Lung (tissue), 12 donors: ENCODE measurements around the gene PIWIL1. TPM values are rescaled to one million over a fixed set of nuclear protein-coding genes. Genes with fewer than 3 reads are reported as not detected.
A peak's percentile ranks its signal among the peaks of the same experiment; 100 is the strongest.

Experiments
- ATAC-seq: fragments of 200-7000 bp; cut with Tn5 transposase; one replicate; pipeline ENCODE4 v1.9.1; 2020; ENCODE audit warnings: moderate number of reproducible peaks; ENCODE audit not compliant: insufficient read depth, low FRiP score
- DNase-seq, 3 donors: peaks; one replicate each; pipeline ENCODE4 v3.0.0-alpha.2; 2013 to 2017
- H3K27ac ChIP-seq, 2 donors: one replicate each; pipeline ENCODE4 v1.5.1; 2013; ENCODE audit warnings: mild to moderate bottlenecking in 2 of 2, moderate library complexity in 2 of 2, control low read depth in 1 of 2, inconsistent platforms in 1 of 2, low read depth in 1 of 2, low read length in 1 of 2
- H3K27me3 ChIP-seq, 3 donors: one replicate each; pipeline ENCODE4 v1.5.1; 2013; ENCODE audit warnings: low read length in 2 of 3; ENCODE audit not compliant: control insufficient read depth in 3 of 3, insufficient read depth in 3 of 3
- H3K36me3 ChIP-seq, 4 donors: one replicate each; pipeline ENCODE4 v1.5.1; 2013; ENCODE audit warnings: low read length in 4 of 4, mild to moderate bottlenecking in 1 of 4, moderate library complexity in 1 of 4; ENCODE audit not compliant: control insufficient read depth in 4 of 4, insufficient read depth in 4 of 4
- H3K4me1 ChIP-seq, 5 donors: one replicate each; pipeline ENCODE4 v1.5.1; 2013; ENCODE audit warnings: low read length in 5 of 5, mild to moderate bottlenecking in 2 of 5, moderate library complexity in 1 of 5; ENCODE audit not compliant: control insufficient read depth in 5 of 5, insufficient read depth in 5 of 5
- H3K4me3 ChIP-seq: one replicate; pipeline ENCODE4 v1.5.1; 2013; ENCODE audit warnings: mild to moderate bottlenecking, control low read depth, moderate library complexity
- H3K9ac ChIP-seq, 2 donors: one replicate each; pipeline ENCODE4 v1.5.1; 2013; ENCODE audit warnings: low read length in 2 of 2, control low read depth in 1 of 2; ENCODE audit not compliant: insufficient read depth in 1 of 2
- H3K9me3 ChIP-seq, 4 donors: one replicate each; pipeline ENCODE4 v1.5.1; 2013; ENCODE audit warnings: low read length in 3 of 4, mild to moderate bottlenecking in 1 of 4, moderate library complexity in 1 of 4; ENCODE audit not compliant: control insufficient read depth in 4 of 4, insufficient read depth in 3 of 4
- WGBS, 2 donors: extraction: QIAGEN DNeasy Blood & Tissue Kit; methylation state at CpG; one replicate each; pipeline ENCODE4 v1.1.7; 2013; 5-methylcytosine and 5-hydroxymethylcytosine counted together
- polyA plus RNA-seq, 2 donors: library from polyadenylated mRNA; stranded (reverse); fragments of 200-250 nt; gene quantifications; one replicate each; pipeline ENCODE4 v1.2.1, GENCODE V29; 2013
- total RNA-seq, 2 donors: library from RNA; depleted of rRNA in 1 of 2; stranded (reverse); fragments of >200 nt in 1 of 2; gene quantifications; one replicate each; pipeline ENCODE4 v1.2.1, GENCODE V29; 2014 to 2021
- TF ChIP-seq, protein P1 (sequence below): IDR thresholded peaks from 2 replicates; pipeline ENCODE4 v1.5.1; 2012; ENCODE audit warnings: mild to moderate bottlenecking; ENCODE audit errors: control extremely low read depth, extremely low read depth
- donor health status: control.
- donor health status: control.
- donor health status: Bipolar disorder and iron deficiency.
- donor health status: healthy.
- donor health status: DM: yes; HTN: yes; CAD: no.

Gene PIWIL1
- total and polyA plus RNA-seq, 4 donors: not detected

DNA sequence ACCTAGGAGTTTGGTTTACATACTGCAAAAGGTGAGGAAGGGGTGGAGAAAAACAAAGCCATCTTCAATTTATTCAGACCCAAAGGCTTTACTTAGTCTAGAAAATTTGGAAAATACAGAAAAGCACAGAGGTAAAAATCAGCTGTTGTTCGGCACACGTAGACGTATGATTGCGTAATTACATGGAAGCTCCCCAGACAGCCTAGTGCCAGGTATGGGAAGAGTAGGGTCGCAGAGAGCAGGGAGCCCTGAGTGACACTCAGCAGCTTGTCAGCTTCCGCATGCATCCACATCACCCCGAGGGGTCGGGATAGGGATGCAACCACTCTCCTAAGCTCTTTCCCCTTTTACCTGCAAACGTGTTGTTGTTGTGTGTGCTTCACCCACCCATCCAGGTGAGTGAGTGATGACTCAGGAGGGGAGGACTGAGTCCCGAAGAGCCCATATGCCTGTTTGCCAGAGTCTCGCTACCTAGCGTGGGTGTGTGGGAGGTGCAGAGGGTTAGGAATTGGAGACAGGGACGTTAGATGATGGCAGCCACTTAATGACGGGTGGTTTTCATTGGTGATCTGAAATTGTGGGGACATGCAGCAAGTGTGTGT lies 20.1 kb downstream of the PIWIL1 start:
- no peak overlapping the region for H3K27ac ChIP-seq
- peaks cover 0 to 38% (median 26%) of the 10 kb centered on the region in 3 donors for H3K27me3 ChIP-seq
- H3K36me3 ChIP-seq: no peaks in the 10 kb centered on the region
- ATAC-seq (no peak), DNase-seq (no peak)
- no peaks in the 10 kb centered on the region for H3K4me1 ChIP-seq
- TF ChIP-seq, protein P1, sequence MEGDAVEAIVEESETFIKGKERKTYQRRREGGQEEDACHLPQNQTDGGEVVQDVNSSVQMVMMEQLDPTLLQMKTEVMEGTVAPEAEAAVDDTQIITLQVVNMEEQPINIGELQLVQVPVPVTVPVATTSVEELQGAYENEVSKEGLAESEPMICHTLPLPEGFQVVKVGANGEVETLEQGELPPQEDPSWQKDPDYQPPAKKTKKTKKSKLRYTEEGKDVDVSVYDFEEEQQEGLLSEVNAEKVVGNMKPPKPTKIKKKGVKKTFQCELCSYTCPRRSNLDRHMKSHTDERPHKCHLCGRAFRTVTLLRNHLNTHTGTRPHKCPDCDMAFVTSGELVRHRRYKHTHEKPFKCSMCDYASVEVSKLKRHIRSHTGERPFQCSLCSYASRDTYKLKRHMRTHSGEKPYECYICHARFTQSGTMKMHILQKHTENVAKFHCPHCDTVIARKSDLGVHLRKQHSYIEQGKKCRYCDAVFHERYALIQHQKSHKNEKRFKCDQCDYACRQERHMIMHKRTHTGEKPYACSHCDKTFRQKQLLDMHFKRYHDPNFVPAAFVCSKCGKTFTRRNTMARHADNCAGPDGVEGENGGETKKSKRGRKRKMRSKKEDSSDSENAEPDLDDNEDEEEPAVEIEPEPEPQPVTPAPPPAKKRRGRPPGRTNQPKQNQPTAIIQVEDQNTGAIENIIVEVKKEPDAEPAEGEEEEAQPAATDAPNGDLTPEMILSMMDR: no peak
- H3K9ac ChIP-seq: no peak overlapping the region
- H3K9me3 ChIP-seq: peaks cover 0 to 2% (median 0%) of the 10 kb centered on the region in 4 donors
- H3K4me3 ChIP-seq: no peak overlapping the region
- WGBS, 2 donors: 53 to 61% methylated on average over 14 of the region's 14 CpGs

DNA sequence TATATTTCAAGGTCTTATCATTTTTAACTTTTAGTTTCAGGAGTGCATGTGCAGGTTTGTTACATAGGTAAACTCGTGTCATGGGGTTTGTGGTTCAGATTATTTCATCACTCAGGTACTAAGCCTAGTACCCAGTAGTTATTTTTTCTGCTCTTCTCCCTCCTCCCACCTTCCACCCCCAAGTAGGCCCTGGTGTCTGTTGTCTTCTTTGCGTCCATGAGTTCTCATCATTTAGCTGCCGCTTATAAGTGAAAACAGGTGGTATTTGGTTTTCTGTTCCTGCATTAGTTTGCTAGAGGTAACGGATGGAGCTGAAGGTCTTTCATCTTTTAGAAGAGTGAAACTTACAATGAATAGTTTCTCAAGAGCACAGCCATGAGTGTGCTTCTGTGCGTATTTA lies 24.4 kb downstream of the PIWIL1 start:
- no peaks in the 10 kb centered on the region for H3K36me3 ChIP-seq
- no peaks in the 10 kb centered on the region for H3K4me1 ChIP-seq
- 80 to 89% methylated on average over 5 of the region's 5 CpGs for WGBS, 2 donors
- DNase-seq (no peak), ATAC-seq (no peak)
- TF ChIP-seq, protein P1: no peak
- H3K27ac ChIP-seq: no peak overlapping the region
- H3K27me3 ChIP-seq: peaks cover 0 to 24% (median 17%) of the 10 kb centered on the region in 3 donors
- peaks cover 0 to 2% (median 0%) of the 10 kb centered on the region in 4 donors for H3K9me3 ChIP-seq
- H3K9ac ChIP-seq: no peak overlapping the region
- no peak overlapping the region for H3K4me3 ChIP-seq

DNA sequence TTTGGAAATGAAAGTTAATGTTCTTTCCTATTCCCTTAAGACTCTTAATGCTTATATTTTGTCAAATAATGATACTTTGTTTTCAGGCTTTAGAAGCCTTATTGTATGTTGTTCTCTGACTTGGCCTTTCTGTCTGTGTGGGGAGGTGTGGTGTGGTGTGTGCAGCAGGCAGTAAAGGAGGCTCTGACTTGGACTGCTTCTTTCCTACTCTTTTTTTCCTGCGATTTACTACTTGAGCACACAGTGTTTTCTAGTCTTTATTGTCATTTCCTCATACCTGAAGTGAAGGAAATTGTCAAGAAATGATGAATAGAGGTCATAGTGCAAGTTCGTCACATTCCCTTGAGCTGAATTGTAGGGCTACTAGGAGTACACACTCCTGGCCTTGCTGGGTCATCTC lies 26.9 kb downstream of the PIWIL1 start:
- Histone ChIP-seq H3K9me3 (no peaks in the 10 kb centered on the region), H3K4me1 (no peaks in the 10 kb centered on the region), H3K27me3 (peaks cover 0 to 9% (median 3%) of the 10 kb centered on the region in 3 donors), H3K27ac (no peak overlapping the region), H3K9ac (no peak overlapping the region), H3K4me3 (no peak overlapping the region), H3K36me3 (no peaks in the 10 kb centered on the region)
- TF ChIP-seq, protein P1: no peak
- ATAC-seq (no peak), DNase-seq (no peak)
- WGBS, 2 donors: 77 to 81% methylated on average over 2 of the region's 2 CpGs

DNA sequence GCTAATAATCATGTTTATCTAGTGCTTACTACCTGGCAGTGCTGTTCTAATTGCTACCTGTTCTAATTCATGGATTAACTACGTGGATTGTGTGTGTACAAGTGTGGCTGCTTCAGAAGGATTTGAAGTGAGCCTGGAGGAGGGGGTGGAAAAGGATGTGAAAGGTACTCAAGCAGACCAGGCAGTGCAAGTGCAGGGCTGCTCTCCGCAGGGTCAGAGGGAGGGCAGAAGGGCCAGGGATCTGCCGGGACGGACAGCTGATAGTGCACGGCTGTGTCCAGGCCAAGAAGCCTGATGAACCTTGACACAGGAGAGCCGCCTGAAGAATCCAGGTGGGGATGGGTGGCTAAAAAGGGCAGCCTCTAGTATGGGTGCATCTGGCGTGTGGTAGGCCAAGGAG lies 28.5 kb downstream of the PIWIL1 start:
- ATAC-seq (no peak), DNase-seq (peak in 1 of 3 donors; percentile 11)
- H3K4me3 ChIP-seq: no peak overlapping the region
- no peaks in the 10 kb centered on the region for H3K9me3 ChIP-seq
- WGBS, 2 donors: 58 to 72% methylated on average over 7 of the region's 7 CpGs
- no peak overlapping the region for H3K27ac ChIP-seq
- TF ChIP-seq, protein P1: no peak
- H3K9ac ChIP-seq: no peak overlapping the region
- no peaks in the 10 kb centered on the region for H3K4me1 ChIP-seq
- H3K36me3 ChIP-seq: no peaks in the 10 kb centered on the region
- peaks cover 0 to 13% (median 8%) of the 10 kb centered on the region in 3 donors for H3K27me3 ChIP-seq
